Common myeloid progenitor, CD34-positive (primary cell): ENCODE data around the gene DGKG.

ENCODE experiments used
- CTCF ChIA-PET: fragments of 350-600 bp; sonication (Branson Sonifier 250); formaldehyde crosslinking; loops from one replicate; lab custom pipeline; 2021; ENCODE audit warnings: antibody characterized with exemption; lab: Charles Lee
- POLR2A ChIA-PET: fragments of 350-600 bp; sonication (Branson Sonifier 250); formaldehyde crosslinking; loops from one replicate; lab custom pipeline; 2021; ENCODE audit warnings: antibody characterized with exemption; lab: Charles Lee
- DNase-seq, 3 donors: peaks; one replicate each; pipeline versions ENCODE4 v3.0.0 to v3.0.0-alpha.2; 2013
- H3K27ac ChIP-seq, 2 experiments: 1 replicate in 1 of 2; 2 replicates in 1 of 2; pipeline ENCODE4 v1.7.0; 2013; ENCODE audit warnings: inconsistent platforms in 2 of 2, low read length in 2 of 2, mild to moderate bottlenecking in 2 of 2, low read depth in 1 of 2, moderate library complexity in 1 of 2; ENCODE audit not compliant: severe bottlenecking in 2 of 2, insufficient read depth in 1 of 2, poor library complexity in 1 of 2
- H3K27me3 ChIP-seq, 5 experiments: replicated peaks in 2 of 5; 1 replicate in 3 of 5; 2 replicates in 2 of 5; pipeline versions ENCODE4 v1.6.1 to v1.7.0; 2013; ENCODE audit warnings: low read length in 4 of 5, mild to moderate bottlenecking in 2 of 5, moderate library complexity in 2 of 5, inconsistent platforms in 1 of 5; ENCODE audit not compliant: insufficient read depth in 5 of 5, control insufficient read depth in 4 of 5
- H3K36me3 ChIP-seq, 4 experiments: 1 replicate in 2 of 4; 2 replicates in 2 of 4; pipeline versions ENCODE4 v1.6.1 to v1.7.0; 2013; ENCODE audit warnings: low read length in 3 of 4, control low read depth in 1 of 4, mild to moderate bottlenecking in 1 of 4; ENCODE audit not compliant: control insufficient read depth in 4 of 4, insufficient read depth in 4 of 4
- H3K4me1 ChIP-seq, 4 experiments: 1 replicate in 3 of 4; 2 replicates in 1 of 4; pipeline versions ENCODE4 v1.6.1 to v1.7.1; 2013; ENCODE audit warnings: low read length in 3 of 4, mild to moderate bottlenecking in 3 of 4, control low read depth in 1 of 4, inconsistent platforms in 1 of 4, moderate library complexity in 1 of 4; ENCODE audit not compliant: control insufficient read depth in 4 of 4, insufficient read depth in 4 of 4; ENCODE audit errors: control extremely low read depth in 1 of 4
- H3K4me3 ChIP-seq, 7 experiments: 1 replicate in 4 of 7; 2 replicates in 3 of 7; pipeline versions ENCODE4 v1.5.1 to v1.7.0; 2013; ENCODE audit warnings: mild to moderate bottlenecking in 7 of 7, low read length in 6 of 7, moderate library complexity in 6 of 7, inconsistent platforms in 2 of 7, low read depth in 2 of 7, control low read depth in 1 of 7; ENCODE audit not compliant: insufficient read depth in 4 of 7, control insufficient read depth in 1 of 7; ENCODE audit errors: extremely low read depth in 1 of 7
- H3K9me3 ChIP-seq, 5 experiments: 1 replicate in 4 of 5; 2 replicates in 1 of 5; pipeline versions ENCODE4 v1.6.1 to v1.7.1; 2013; ENCODE audit warnings: low read length in 4 of 5, mild to moderate bottlenecking in 2 of 5, inconsistent platforms in 1 of 5, low read depth in 1 of 5, moderate library complexity in 1 of 5; ENCODE audit not compliant: control insufficient read depth in 4 of 5, insufficient read depth in 2 of 5; ENCODE audit errors: control extremely low read depth in 1 of 5
- WGBS: methylation state at CpG from one replicate; pipeline ENCODE4 v1.1.5; 2013; ENCODE audit not compliant: insufficient coverage; 5-methylcytosine and 5-hydroxymethylcytosine counted together

Gene DGKG

DNA sequence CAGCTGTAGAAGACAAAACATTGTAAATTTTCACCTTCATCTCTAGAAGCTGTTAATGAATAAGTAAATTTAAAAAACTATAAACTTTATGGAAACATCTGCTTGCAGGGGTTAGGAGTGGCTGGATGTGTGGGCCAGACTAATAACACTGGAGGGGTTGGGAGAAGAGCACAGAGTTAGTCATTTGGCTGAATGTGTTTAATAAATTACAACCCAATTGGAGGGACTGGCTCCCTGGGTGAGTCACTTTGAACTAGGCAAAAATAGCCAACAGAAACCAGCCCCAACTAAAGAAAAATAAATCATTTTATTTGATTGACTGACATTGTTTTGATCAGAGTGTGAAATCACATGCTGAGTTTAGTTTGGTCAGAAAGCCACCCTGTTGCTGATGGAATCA is 21.8 kb downstream of the DGKG start:
- Histone ChIP-seq H3K4me1 (peaks cover 8 to 32% (median 23%) of the 10 kb centered on the region in 4 experiments), H3K27ac (no peak overlapping the region), H3K27me3 (no peaks in the 10 kb centered on the region), H3K9me3 (no peaks in the 10 kb centered on the region), H3K4me3 (peak overlapping the region in 1 of 7 experiments; percentile 13), H3K36me3 (no peaks in the 10 kb centered on the region)
- ChIA-PET CTCF (interaction anchor here (1.1 to 1.3 kb wide), 2 partner anchors 21 to 43 kb away, joined by 3 to 4 read pairs; no protein-coding TSS in a partner anchor), POLR2A (no interaction called here)
- DNase-seq: peak in 2 of 3 donors; percentile 19 to 44

- Histone ChIP-seq H3K27me3 (no peaks in the 10 kb centered on the region), H3K4me1 (peaks cover 8 to 31% (median 22%) of the 10 kb centered on the region in 4 experiments), H3K36me3 (no peaks in the 10 kb centered on the region), H3K27ac (no peak overlapping the region), H3K4me3 (peak overlapping the region in 1 of 7 experiments; percentile 13), H3K9me3 (no peaks in the 10 kb centered on the region)
- CTCF ChIA-PET: interaction anchor here (1.1 to 1.3 kb wide), 2 partner anchors 22 to 43 kb away, joined by 3 to 4 read pairs; no protein-coding TSS in a partner anchor
- POLR2A ChIA-PET: no interaction called here
- WGBS: 17% methylated on average over 1 of the region's 4 CpGs
- DNase-seq: peak; percentile 35 to 75 (median 60)
These were observed 22.7 kb downstream of the DGKG start for GRCh38 chr3:186339180-186339918.

- ChIA-PET CTCF (interaction anchor here (0.6 kb wide), 1 partner anchor 36 kb away, joined by 3 read pairs; no protein-coding TSS in a partner anchor), POLR2A (no interaction called here)
- DNase-seq: no peak
- H3K27ac ChIP-seq: no peak overlapping the region
- H3K4me3 ChIP-seq: no peak overlapping the region
- H3K27me3 ChIP-seq: no peaks in the 10 kb centered on the region
- peaks cover 0 to 1% (median 0%) of the 10 kb centered on the region in 4 experiments for H3K4me1 ChIP-seq
- no peaks in the 10 kb centered on the region for H3K9me3 ChIP-seq
- H3K36me3 ChIP-seq: no peaks in the 10 kb centered on the region
These were observed 28.8 kb downstream of the DGKG start for GRCh38 chr3:186333256-186333655.

DNA sequence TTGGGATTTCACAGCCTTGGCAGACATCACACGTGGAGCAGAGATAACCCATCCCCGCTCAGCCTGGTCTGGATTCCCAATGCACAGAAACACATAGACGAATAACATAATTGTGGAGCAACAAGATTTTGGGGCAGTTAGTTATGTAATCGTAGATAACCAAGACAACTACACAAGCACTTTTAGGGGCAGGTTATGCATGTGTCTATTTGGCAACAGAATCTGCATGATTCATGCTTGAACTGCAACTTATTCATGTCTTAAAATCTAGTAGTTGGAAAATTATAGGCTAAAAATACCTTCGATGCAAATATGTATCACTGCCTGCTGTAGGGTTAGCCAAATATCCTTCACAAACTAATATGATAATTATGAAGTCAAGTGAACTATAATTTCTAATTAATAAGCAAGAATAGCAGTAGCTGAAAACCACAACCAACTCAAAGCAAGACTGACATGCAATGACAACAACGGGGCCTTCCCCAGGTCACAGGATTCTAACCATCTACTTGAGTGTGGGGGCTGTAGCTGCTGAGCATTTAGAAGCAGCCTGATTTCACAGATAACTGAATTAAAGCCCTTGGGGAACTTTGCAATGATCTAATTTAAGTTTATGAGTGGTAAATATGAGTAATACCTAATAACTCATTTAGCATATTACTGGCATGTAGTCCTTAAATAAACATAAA is 31.1 kb downstream of the DGKG start:
- no peak for DNase-seq
- Histone ChIP-seq H3K36me3 (no peaks in the 10 kb centered on the region), H3K27ac (no peak overlapping the region), H3K27me3 (no peaks in the 10 kb centered on the region), H3K4me3 (no peak overlapping the region), H3K9me3 (no peaks in the 10 kb centered on the region), H3K4me1 (peaks cover 0 to 1% (median 0%) of the 10 kb centered on the region in 4 experiments)
- ChIA-PET POLR2A (no interaction called here), CTCF (interaction anchor here (1.3 kb wide), 1 partner anchor 8 kb away, joined by 4 read pairs; no protein-coding TSS in a partner anchor)
- 100% methylated on average over 4 of the region's 6 CpGs for WGBS

DNA sequence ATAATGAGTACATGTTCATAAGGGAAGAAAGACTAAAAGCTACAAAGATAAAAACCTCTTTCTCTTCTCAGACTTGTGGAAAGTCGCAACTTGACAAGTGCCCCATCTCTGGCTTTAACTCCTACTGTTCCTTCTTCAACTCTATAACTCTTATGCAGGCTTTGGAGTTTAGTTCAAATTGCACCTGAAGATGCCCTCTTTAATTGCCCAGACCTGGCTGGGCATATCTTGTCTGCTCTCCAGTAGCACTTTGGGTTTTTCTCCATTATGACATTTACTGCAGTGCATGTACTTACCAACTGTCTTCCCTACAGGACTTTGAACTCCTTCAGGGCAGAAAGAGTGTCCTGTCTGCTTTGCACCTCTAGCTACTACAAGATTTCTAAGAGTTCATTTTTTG is 32.4 kb downstream of the DGKG start:
- H3K27ac ChIP-seq: no peak overlapping the region
- POLR2A ChIA-PET: no interaction called here
- no peaks in the 10 kb centered on the region for H3K27me3 ChIP-seq
- peaks cover 0 to 1% (median 0%) of the 10 kb centered on the region in 4 experiments for H3K4me1 ChIP-seq
- no peak overlapping the region for H3K4me3 ChIP-seq
- DNase-seq: no peak
- WGBS: 92% methylated on average over 1 of the region's 1 CpG
- CTCF ChIA-PET: no interaction called here
- no peaks in the 10 kb centered on the region for H3K9me3 ChIP-seq
- H3K36me3 ChIP-seq: no peaks in the 10 kb centered on the region

- ChIA-PET POLR2A (interaction anchor here (0.6 kb wide), 1 partner anchor 12 kb away, joined by 5 read pairs; no protein-coding TSS in a partner anchor), CTCF (interaction anchor here (0.6 to 1.1 kb wide), 2 partner anchors 197 to 345 kb away, joined by 3 to 4 read pairs; no protein-coding TSS in a partner anchor)
- H3K27ac ChIP-seq: no peak overlapping the region
These were observed 34.0 kb downstream of the DGKG start for GRCh38 chr3:186327912-186328487.

More at GRCh38 chr3:186327912-186328487, 34.0 kb downstream of the DGKG start:
- no CpG with 5 or more reads among the region's 2 CpGs for WGBS
- Histone ChIP-seq H3K9me3 (no peaks in the 10 kb centered on the region), H3K4me3 (no peak overlapping the region), H3K4me1 (peaks cover 0 to 1% (median 0%) of the 10 kb centered on the region in 4 experiments), H3K36me3 (no peaks in the 10 kb centered on the region), H3K27me3 (no peaks in the 10 kb centered on the region)
- DNase-seq: no peak
